NCI-H82 treated with DMSO at 0.1 percent for 48 hours (cell line): ENCODE results near the gene MCRIP2.

Experiments
- DNase-seq: peaks from one replicate; lab custom pipeline; 2025; ENCODE audit not compliant: unreplicated experiment; lab: John Stamatoyannopoulos, UW

MCRIP2 gene

DNA sequence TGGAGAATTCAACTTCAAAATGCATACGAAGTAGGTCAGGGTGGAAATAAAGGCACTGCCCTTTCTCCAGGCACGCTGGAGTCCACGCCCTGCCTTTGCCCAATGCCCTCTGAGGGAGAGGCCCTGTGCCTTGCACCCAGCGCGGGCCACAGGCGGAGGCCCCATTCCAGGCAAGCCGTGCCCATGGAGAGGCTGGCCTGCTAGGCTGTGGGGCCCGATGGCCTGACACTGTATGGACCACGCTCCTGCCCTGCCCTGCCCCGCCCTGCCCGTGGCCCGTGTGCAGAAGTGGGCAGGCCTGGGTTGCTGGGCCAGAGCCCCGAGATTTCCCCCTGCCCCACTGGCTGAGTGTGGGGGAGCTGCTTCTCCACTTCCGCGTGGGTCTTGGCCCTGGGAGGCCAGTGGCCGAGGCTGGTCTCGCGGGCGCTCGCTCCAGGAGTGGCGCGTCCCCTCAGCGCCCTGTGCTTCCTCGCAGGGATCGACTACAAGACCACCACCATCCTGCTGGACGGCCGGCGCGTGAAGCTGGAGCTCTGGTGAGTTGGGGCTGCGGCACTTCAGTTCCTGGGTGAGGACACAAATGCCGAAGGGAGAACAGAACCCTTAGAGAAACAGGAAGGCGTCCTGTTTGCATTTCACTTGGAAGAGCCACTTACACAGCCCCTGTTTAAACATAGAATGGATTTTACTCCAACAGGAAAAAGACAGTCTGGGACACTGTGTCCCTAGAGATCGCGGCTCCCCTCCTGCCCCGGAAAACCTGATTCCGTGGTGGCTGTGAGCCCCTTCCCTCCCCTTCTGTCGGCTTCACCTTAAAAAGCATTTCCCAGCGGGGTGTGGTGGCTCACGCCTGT is 24.7 kb upstream of the MCRIP2 start:
- no peak for DNase-seq

DNA sequence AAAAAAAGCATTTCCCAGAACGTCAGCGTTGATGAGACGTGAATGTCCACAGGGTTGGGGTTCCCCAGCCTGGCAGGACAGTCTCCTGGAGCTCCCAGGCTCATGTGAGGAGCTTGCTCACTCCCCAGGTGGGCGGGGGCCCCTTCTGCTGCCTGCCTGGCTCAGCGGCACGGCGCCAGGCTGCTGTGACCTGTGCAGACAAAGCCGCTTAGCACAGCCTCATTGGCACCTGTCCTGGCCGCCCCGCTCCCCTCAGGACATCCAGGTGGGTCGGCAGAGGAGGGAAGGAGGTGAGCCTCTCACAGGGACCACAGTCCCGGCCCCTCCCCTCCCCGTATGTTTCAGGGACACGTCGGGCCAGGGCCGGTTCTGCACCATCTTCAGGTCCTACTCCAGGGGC is 23.8 kb upstream of the MCRIP2 start:
- DNase-seq = no peak

DNA sequence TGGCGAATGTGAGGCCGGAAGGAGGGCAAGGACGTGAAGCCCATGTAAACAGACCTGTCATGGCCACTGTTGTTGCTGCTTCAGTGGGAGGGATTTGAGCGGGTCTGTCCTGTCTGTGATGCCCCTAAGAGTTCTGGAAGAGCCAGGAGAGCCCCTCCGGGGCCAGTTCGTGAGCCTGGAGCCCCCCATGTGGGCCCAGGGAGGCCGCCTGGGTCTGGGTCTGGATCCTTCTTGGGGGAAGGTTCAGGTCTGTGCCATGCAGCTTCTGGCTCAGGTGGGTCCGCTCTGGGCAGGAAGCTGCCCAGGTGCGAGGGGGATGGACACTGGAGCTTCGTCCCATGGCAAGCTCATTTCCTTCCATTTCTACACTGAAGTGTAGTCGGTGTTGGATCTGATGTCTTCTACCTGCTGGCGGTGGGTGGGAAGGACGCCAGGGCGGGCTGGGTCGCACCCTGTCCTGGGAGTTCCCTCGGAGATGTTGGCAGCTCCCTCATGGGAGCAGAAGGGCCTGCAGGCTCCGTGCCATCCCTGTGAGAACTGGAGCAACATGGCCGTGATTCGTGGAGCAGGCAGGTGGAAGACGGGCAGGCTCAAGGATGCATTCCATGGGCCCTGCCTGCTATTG is 22.0 kb upstream of the MCRIP2 start:
- DNase-seq = no peak

DNA sequence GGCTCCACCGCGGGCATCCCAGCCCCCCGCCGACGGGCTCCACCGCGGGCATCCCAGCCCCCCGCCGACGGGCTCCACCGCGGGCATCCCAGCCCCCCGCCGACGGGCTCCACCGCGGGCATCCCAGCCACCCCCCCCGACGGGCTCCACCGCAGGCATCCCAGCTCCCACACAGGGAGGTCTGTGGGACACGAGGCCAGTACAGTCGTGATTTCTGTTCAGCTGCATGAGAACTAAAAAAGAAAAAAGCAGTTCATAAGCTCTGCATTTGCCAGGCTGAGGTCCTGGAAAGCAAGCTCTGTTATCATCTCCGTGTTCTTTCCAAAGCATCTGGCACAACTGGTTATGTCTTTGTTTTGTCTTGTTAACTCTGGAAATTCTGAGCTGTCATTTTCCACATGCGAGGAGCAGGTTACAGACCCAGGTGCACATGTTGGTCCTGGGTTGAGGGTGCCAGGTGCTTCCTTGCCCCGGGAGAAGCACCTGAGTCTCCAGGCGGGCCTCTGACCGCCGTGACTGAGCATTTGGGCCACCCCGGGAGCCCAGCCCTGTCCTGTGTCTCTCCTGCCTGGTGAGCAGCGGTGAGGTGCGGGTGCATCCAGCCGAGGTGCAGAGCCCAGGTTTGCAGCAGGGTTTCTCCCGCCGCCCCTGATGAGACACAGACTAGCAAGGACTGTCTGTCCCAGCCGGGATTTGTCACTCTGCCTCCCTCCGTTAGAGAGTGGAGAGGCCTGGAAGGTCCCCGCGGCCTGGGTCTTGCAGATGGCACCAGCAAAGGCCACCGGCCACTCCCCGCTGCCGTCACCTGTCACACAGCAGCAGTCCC is 20.7 kb upstream of the MCRIP2 start:
- DNase-seq = no peak

DNA sequence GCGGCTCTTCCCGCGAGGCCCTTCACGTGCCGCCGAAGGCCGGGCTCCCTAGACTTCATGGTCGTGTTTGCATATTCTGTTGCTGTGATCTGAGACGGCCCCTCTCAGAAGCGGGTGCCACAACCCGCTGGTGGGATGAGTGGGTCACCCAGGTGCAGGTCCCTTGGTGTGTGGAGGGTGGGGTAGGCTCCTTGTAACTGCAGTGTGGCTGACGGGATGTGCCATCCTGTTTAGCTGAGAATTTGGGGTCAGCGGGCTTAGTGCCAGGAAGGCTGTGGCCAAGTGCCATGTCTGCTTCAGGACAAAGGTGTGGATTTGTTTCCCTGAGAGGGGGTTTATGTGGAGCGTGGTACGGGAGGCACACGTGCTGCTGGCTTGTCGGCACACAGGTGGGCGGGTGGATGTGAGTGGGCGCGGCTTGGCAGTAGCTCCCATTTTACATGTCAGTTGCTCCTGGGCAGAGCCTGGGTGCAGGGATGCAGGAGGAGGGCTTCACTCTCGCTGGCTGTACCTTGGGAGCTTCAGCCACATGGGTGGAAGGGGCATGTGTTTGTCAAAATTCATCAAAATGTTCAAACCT is 20.0 kb upstream of the MCRIP2 start:
- DNase-seq = no peak

DNA sequence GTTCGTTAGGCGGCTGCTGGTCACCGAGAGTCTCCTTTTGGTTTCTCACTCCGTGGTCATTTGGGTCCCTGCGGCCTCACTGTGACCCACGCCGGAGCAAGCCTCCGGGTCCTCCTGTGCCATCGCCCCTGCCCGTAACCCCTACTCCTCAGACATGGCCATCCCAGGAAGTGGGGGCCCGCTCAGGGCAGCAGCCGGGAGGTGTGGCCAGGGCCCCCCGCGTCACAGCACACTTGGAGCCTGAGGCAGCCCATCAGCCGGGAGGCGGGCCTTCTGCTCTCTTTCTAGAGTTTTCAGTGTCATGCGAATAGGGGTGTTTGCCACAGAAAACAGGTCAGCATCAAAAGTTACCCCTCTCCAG is 18.7 kb upstream of the MCRIP2 start:
- DNase-seq = no peak

DNA sequence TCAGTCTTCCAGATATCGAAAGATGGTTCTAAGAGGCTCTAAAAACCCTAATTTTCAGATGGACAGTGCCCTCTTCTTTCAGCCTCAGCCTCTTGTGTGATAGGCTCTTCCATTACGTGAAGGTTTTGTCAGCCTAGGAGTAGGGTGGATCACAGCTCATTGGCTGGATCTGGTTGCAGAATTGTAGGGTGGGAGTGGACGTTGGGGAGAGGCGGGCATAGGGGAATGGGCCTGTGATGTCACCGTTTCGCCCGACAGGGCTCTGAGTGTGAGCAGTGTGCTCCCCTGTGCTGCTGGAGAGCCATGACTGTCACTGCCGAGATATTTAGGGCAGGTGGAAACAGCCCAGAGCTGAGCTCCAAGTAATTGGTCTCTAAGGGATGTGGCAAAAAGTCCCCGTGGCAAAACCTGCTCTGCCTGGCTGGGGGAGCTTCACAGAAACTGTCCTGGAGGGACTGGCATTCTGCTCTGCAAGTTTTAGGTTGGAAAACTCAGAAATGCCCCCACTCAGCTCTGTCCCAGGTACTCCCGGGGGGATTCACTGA is 17.0 kb upstream of the MCRIP2 start:
- DNase-seq = no peak

DNA sequence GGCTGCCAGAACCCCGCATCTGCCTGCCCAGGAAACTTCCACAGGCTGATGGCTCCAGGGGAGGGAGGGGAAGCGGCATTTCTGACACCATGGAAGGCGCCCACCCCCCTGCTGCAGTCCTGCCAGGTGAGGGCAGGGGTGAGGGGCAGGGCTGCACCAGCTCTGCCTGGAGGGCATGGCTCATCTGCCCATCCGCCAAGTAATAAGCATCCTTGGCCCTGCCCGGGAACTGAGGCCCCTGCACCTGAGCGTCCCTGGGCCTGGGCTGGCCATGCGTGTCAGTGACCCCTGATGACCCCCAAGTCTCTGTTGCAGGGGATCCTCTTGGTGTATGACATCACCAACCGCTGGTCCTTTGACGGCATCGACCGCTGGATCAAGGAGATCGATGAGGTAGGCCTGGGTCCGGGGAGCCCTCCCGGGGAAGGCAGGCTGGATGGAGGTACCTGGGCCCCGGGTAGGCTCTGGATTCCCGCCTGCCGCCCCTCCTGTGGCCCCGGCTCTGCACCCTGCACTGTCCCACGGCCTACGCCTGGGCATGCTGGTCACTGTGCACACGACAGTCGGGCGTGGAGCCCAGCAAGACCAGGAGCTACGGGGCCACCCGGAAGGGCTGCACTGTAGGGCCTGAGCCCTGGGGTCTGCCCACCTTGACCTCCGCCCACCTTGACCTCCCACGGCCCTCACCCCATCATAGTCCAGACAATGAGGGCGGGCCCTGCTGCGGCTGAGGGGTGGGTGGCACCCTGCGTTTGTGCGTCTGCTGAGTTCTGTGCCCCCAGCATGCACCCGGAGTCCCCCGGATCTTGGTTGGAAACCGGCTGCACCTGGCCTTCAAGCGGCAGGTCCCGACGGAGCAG is 16.3 kb upstream of the MCRIP2 start:
- no peak for DNase-seq

DNA sequence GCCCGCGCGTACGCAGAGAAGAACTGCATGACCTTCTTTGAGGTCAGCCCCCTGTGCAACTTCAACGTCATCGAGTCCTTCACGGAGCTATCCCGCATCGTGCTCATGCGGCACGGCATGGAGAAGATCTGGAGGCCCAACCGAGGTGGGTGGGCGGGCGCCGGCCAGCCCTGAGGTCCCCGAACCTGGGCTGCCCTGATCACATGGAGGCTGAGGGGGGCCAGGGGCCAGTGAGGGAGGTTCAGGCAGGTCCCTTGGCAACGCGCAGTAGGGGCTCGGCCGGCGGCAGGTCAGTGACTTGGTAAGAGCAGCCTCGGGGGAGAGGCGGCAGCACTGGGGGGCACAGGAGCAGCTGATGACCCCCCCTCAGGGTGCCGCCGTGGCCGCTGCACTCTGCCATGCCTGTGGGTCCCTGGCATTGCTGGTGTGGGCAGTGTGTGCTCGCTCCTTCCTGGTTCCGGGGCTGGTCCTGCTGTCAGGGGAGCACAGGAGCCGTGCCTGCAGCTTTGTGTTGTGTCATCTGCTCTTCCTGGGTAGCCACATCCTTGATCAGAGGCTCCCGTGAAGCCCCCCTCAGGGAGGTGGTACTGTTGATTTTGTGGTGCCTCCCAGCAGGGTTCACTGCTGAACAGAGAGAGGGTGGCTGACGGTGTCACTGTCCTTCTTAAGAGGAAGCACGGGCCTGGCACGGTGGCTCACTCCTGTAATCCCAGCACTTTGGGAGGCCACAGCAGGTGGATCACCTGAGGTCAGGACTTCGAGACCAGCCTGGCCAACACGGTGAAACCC is 15.5 kb upstream of the MCRIP2 start:
- no peak for DNase-seq

DNA sequence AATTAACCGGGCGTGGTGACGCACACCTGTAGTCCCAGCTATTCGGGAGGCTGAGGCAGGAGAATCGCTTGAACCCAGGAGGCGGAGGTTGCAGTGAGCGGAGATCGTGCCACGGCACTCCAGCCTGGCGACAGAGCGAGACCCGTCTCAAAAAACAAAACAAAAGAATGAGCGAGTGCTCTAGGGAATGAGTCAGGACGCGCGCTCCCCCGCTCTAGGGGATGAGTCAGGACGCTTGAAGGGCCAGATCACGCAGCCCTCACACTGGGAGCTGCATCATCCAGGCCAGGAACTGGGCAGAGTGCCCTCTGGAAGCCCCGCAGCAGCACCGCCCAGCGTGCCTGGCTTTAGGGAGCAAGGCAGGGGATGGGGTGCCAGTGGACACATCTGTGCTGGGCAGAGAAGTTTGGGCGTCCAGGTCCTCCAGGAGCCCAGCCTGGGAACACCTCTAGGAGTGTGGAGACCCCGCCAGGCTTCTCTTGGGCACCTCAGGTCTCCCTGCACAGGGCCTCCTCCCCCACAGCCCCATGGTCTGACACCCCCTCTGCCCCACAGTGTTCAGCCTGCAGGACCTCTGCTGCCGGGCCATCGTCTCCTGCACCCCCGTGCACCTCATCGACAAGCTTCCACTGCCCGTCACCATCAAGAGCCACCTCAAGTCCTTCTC is 14.7 kb upstream of the MCRIP2 start:
- DNase-seq = no peak

DNA sequence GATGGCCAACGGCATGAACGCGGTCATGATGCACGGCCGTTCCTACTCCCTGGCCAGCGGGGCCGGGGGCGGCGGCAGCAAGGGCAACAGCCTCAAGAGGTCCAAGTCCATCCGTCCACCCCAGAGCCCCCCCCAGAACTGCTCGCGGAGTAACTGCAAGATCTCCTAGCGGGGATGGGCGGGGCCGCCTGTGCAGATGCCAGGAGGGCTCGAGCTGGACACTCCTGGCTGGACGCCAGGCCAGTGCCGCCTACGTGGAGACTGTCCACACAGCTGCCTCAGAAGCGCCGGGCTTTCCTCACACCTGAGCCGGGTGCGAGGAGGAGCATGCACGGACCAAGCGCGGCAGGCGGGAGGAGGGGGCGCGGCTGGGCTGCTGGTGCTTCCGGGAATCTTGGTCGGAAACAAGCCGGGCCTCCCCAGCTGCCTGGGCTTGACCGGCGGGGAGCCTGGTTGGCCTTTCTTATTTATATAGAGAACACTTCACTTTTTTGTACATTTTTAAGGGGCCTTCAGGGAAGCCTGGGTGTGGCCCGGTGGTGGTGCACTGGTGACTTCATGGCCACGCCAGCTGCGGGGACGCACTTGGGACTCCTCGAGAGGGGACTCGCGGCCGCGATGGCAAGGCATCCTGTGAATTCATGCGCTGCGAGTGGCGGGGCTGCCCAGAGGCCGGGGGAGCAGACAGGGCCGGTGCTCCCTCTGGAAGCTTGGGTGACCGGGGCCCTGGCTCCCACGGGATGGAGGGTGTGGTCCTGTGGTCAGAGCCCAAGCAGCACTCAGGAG is 14.0 kb upstream of the MCRIP2 start:
- no peak for DNase-seq

DNA sequence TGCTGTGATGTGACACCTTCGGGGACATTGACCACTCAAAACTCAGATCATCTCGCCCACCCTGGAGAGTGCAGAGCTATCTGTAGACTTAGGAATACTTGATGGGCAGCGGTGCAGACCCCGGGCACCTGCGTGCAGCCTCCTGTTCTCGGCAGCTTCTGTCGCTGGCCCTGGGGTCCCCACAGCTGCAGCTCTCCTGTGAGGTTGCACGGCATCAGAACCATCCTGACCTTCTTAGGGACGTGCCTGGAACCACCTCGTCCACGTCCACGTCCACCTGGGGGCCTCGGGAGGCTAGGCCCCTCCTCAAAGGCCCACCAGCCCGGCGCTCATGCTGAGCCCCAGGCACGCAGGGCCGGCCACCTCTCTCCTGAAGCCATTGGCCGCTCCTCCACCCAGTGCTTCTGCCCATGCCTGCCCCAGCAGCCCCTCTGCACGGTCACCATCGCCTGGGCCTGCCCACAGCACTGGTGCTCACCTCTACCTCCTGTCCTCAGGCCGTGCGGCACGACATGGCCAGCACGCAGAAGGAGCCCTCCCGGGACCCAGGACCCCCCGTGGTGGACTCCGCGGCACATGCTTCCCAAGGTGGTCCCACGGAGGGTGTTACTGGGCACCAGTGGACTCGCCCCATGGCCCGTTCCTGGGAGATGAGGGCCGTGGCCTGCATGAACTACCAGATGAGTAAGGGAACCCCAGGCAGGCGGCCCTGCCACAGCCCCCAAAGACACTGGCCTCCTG is 13.1 kb upstream of the MCRIP2 start:
- no peak for DNase-seq

DNA sequence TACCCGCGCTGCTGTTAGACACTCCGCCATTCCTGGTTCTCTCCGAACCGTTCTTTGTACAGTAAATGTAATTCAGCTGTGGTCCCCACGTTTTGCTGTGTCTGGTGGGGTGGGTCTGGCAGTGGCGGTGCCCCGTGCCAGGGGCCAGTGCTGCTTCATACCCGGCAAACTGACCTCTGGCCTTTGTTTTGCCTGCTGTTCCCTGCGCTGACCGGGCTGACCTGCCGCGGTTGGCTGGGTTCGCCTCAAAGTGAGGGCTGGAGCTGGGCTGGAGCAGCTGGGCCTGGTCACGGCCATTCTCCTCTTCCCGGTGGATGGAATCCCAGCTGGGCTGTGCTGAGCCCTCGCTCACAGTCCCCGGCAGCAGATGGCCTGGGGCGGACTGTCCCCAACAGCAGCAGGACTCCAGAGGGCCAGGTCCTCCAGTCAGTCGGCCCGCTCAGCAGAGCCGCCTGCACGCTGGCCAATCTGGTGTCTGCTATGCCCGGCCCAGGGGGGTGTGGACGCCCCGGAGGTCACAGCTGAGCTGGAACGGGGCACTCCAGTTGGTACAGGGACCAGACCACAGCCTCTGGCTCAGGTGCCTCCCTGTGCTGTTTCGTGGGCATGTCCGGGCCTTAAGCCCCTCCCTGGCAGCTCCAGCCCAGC is 12.3 kb upstream of the MCRIP2 start:
- DNase-seq = peak; percentile 31

DNA sequence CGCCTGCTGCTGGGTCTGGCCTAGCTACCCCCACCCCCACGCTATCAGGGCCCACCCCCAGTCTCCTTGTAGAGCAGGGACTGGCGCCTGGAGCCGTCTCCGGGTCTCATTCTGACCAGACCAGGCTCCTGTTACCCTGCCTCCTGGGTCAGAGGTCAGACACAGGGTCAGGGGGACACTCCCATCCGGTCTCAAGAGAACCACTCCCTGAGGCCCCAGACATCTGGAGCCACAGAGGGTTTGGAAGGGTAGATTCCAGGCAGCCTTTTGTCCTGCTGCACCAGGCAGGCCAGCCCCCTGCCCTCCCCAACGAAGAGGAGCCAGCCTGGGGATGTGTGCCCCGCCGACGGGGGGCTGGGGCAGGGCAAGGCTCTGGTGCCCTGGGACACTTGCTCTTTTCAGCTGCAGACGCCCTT is 11.8 kb upstream of the MCRIP2 start:
- no peak for DNase-seq

DNA sequence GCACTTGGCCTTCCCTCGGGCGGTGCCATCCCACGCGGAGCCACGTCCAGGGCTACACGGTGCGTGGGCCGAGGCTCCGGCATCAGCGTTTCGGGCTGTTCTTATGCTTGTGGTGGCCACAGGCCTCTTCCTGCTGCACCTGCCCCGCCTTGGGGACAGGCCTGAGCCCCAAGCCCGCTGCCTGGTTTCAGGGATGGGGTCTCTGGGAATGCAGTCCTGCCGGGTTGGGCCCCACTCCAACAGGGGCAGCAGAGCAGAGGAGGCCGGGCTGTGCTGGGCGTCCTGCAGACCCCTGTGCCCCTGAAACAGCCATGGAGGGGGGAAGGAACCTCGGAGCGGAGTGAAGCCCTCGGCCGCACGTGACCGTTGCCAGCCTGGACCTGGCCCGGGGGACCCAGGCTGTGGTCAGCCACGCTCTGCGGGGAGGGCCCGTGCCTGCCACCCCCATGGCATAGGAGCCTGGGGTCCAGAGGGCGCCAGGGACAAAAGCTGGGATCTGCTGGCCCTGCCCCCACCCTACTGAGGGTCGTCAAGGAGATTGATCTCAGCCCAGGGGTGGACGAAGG is 11.3 kb upstream of the MCRIP2 start:
- no peak for DNase-seq

DNA sequence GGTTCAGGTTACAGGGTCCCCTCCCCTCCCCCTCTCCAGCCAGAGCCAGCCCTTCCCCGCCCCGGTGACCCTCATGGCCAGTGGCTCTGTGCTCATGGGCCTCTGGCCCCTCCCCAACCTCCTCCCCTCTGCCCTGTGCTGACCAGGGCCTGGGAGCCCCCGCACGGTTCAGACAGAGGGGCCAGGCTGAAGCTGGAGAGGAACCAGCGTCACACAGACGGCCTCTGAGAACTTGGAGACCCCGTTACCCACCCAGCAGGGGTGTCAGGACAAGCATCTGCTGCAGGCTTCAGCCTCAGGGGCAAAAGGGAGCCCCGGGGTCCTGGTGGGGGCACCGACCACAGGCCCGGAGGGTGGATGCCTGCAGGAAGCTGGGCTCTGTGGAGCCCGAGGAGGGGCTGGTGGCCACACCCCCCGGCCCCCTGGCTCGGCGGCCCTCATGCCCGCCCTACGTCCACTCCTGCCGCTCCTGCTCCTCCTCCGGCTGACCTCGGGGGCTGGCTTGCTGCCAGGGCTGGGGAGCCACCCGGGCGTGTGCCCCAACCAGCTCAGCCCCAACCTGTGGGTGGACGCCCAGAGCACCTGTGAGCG is 10.7 kb upstream of the MCRIP2 start, which contains the start of gene WFIKKN1:
WFIKKN1 (plus strand) TSS at position 171 of the 591 bp plus-strand sequence; CDS start at position 440, 269 bp downstream.
- DNase-seq = no peak
